HEK293 (cell line): ENCODE measurements around the gene NOS2.

ENCODE experiments used
- CTCF ChIA-PET: fragments of 350-600 bp; formaldehyde crosslinking; extraction: SDS; loops from one replicate; lab custom pipeline; 2021; ENCODE audit warnings: antibody characterized with exemption; lab: Yijun Ruan, JAX
- POLR2A ChIA-PET: fragments of 300-600 bp; formaldehyde crosslinking; extraction: SDS; loops from one replicate; lab custom pipeline; 2020; ENCODE audit warnings: antibody characterized with exemption, inconsistent platforms; lab: Yijun Ruan, JAX
- H3K27ac ChIP-seq: fragments of 200-500 bp; sonication (Bioruptor generic); 2 replicates; pipeline ENCODE4 v1.5.1; 2014; ENCODE audit warnings: low read depth, low read length, control low read depth, inconsistent platforms; ENCODE audit errors: extremely low read depth
- H3K36me3 ChIP-seq, 2 experiments: fragments of 200-500 bp in 1 of 2; sonication (Bioruptor generic) in 1 of 2; 1 replicate in 1 of 2; 2 replicates in 1 of 2; pipeline ENCODE4 v1.5.1; 2014 to 2017; ENCODE audit warnings: inconsistent platforms in 2 of 2, low read length in 2 of 2; ENCODE audit not compliant: control insufficient read depth in 2 of 2, insufficient read depth in 1 of 2
- H3K4me1 ChIP-seq: fragments of 200-500 bp; sonication (Bioruptor generic); 2 replicates; pipeline ENCODE4 v1.5.1; 2014; ENCODE audit warnings: mild to moderate bottlenecking, low read length, inconsistent platforms; ENCODE audit not compliant: control insufficient read depth, insufficient read depth
- H3K4me3 ChIP-seq: 2 replicates; pipeline ENCODE4 v1.5.1; 2011; ENCODE audit warnings: low read depth, mild to moderate bottlenecking, control low read depth, low read length, moderate library complexity
- H3K9me3 ChIP-seq: fragments of 200-500 bp; sonication (Bioruptor generic); 2 replicates; pipeline ENCODE4 v1.5.1; 2014; ENCODE audit warnings: low read depth, low read length, inconsistent platforms; ENCODE audit not compliant: control insufficient read depth, insufficient read depth
- ATF2 ChIP-seq: fragments of 450-650 bp; formaldehyde crosslinking; IDR thresholded peaks from 2 replicates; pipeline ENCODE4 v1.5.1; 2016; ENCODE audit warnings: missing biosample characterization, missing genetic modification characterization, low read depth
- BCL6B ChIP-seq: fragments of 450-650 bp; formaldehyde crosslinking; IDR thresholded peaks from 2 replicates; pipeline ENCODE4 v1.5.1; 2017; ENCODE audit warnings: missing biosample characterization, missing genetic modification characterization
- KLF1 ChIP-seq: fragments of 450-650 bp; formaldehyde crosslinking; IDR thresholded peaks from 2 replicates; pipeline ENCODE4 v1.5.1; 2016; ENCODE audit warnings: missing biosample characterization, missing genetic modification characterization
- ZFHX2 ChIP-seq: fragments of 450-650 bp; formaldehyde crosslinking; conservative IDR thresholded peaks from 2 replicates; pipeline ENCODE4 v1.5.1; 2016; ENCODE audit warnings: missing biosample characterization, missing genetic modification characterization
- ZNF112 ChIP-seq: fragments of 450-650 bp; formaldehyde crosslinking; IDR thresholded peaks from 2 replicates; pipeline ENCODE4 v1.5.0; 2017; ENCODE audit warnings: missing biosample characterization, missing genetic modification characterization
- ZNF155 ChIP-seq: fragments of 450-650 bp; formaldehyde crosslinking; IDR thresholded peaks from 2 replicates; pipeline ENCODE4 v1.5.1; 2016; ENCODE audit warnings: missing biosample characterization, missing genetic modification characterization
- ZNF169 ChIP-seq: fragments of 450-650 bp; formaldehyde crosslinking; IDR thresholded peaks from 2 replicates; pipeline ENCODE4 v1.5.1; 2016; ENCODE audit warnings: missing biosample characterization, missing genetic modification characterization
- ZNF18 ChIP-seq: fragments of 450-650 bp; formaldehyde crosslinking; IDR thresholded peaks from 2 replicates; pipeline ENCODE4 v1.5.1; 2016; ENCODE audit warnings: missing biosample characterization, missing genetic modification characterization
- ZNF19 ChIP-seq: fragments of 450-650 bp; formaldehyde crosslinking; IDR thresholded peaks from 2 replicates; pipeline ENCODE4; 2016; ENCODE audit warnings: missing biosample characterization, missing genetic modification characterization, low read depth
- ZNF221 ChIP-seq: fragments of 450-650 bp; formaldehyde crosslinking; IDR thresholded peaks from 2 replicates; pipeline ENCODE4 v1.5.1; 2017; ENCODE audit warnings: missing biosample characterization, missing genetic modification characterization, borderline replicate concordance
- ZNF302 ChIP-seq: fragments of 450-650 bp; formaldehyde crosslinking; IDR thresholded peaks from 2 replicates; pipeline ENCODE4 v1.5.1; 2016; ENCODE audit warnings: missing biosample characterization, missing genetic modification characterization, low read depth
- ZNF707 ChIP-seq: fragments of 450-650 bp; formaldehyde crosslinking; IDR thresholded peaks from 2 replicates; pipeline ENCODE4 v1.5.1; 2016; ENCODE audit warnings: missing biosample characterization, missing genetic modification characterization
- TF ChIP-seq, protein P1 (sequence below): fragments of 450-650 bp; formaldehyde crosslinking; IDR thresholded peaks from 2 replicates; pipeline ENCODE4 v1.5.1; 2016; ENCODE audit warnings: missing biosample characterization, missing genetic modification characterization
- TF ChIP-seq, protein P2 (sequence below): fragments of 450-650 bp; formaldehyde crosslinking; IDR thresholded peaks from 2 replicates; pipeline ENCODE4 v1.5.1; 2016; ENCODE audit warnings: missing biosample characterization, missing genetic modification characterization

The NOS2 gene

GRCh38 chr17:27846042-27846655, 45.8 kb upstream of the NOS2 start:
- H3K4me1 ChIP-seq: no peaks in the 10 kb centered on the region
- H3K36me3 ChIP-seq: no peaks in the 10 kb centered on the region
- ChIA-PET POLR2A (no interaction called here), CTCF (interaction anchor here (0.6 to 0.8 kb wide), 3 partner anchors 90 to 641 kb away, joined by 3 to 5 read pairs (median 3); no protein-coding TSS in a partner anchor)
- no peaks in the 10 kb centered on the region for H3K9me3 ChIP-seq
- H3K4me3 ChIP-seq: no peak overlapping the region
- H3K27ac ChIP-seq: no peak overlapping the region
- no peak for TF ChIP-seq BCL6B (tag by site-specific recombination)
- no peak for TF ChIP-seq ZNF169 (tag by site-specific recombination)
- TF ChIP-seq ZNF112: no peak
- TF ChIP-seq, protein P1, sequence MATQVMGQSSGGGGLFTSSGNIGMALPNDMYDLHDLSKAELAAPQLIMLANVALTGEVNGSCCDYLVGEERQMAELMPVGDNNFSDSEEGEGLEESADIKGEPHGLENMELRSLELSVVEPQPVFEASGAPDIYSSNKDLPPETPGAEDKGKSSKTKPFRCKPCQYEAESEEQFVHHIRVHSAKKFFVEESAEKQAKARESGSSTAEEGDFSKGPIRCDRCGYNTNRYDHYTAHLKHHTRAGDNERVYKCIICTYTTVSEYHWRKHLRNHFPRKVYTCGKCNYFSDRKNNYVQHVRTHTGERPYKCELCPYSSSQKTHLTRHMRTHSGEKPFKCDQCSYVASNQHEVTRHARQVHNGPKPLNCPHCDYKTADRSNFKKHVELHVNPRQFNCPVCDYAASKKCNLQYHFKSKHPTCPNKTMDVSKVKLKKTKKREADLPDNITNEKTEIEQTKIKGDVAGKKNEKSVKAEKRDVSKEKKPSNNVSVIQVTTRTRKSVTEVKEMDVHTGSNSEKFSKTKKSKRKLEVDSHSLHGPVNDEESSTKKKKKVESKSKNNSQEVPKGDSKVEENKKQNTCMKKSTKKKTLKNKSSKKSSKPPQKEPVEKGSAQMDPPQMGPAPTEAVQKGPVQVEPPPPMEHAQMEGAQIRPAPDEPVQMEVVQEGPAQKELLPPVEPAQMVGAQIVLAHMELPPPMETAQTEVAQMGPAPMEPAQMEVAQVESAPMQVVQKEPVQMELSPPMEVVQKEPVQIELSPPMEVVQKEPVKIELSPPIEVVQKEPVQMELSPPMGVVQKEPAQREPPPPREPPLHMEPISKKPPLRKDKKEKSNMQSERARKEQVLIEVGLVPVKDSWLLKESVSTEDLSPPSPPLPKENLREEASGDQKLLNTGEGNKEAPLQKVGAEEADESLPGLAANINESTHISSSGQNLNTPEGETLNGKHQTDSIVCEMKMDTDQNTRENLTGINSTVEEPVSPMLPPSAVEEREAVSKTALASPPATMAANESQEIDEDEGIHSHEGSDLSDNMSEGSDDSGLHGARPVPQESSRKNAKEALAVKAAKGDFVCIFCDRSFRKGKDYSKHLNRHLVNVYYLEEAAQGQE (tag by site-specific recombination): no peak
- no peak for TF ChIP-seq ATF2 (tag by site-specific recombination)
- no peak for TF ChIP-seq ZNF18 (tag by site-specific recombination)
- TF ChIP-seq ZFHX2 (tag by site-specific recombination): no peak
- no peak for TF ChIP-seq ZNF302 (tag by site-specific recombination)
- TF ChIP-seq, protein P2, sequence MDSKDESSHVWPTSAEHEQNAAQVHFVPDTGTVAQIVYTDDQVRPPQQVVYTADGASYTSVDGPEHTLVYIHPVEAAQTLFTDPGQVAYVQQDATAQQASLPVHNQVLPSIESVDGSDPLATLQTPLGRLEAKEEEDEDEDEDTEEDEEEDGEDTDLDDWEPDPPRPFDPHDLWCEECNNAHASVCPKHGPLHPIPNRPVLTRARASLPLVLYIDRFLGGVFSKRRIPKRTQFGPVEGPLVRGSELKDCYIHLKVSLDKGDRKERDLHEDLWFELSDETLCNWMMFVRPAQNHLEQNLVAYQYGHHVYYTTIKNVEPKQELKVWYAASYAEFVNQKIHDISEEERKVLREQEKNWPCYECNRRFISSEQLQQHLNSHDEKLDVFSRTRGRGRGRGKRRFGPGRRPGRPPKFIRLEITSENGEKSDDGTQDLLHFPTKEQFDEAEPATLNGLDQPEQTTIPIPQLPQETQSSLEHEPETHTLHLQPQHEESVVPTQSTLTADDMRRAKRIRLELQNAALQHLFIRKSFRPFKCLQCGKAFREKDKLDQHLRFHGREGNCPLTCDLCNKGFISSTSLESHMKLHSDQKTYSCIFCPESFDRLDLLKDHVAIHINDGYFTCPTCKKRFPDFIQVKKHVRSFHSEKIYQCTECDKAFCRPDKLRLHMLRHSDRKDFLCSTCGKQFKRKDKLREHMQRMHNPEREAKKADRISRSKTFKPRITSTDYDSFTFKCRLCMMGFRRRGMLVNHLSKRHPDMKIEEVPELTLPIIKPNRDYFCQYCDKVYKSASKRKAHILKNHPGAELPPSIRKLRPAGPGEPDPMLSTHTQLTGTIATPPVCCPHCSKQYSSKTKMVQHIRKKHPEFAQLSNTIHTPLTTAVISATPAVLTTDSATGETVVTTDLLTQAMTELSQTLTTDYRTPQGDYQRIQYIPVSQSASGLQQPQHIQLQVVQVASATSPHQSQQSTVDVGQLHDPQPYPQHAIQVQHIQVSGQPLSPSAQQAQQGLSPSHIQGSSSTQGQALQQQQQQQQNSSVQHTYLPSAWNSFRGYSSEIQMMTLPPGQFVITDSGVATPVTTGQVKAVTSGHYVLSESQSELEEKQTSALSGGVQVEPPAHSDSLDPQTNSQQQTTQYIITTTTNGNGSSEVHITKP (tag by site-specific recombination): no peak
- TF ChIP-seq ZNF221 (tag by site-specific recombination): no peak
- no peak for TF ChIP-seq KLF1 (tag by site-specific recombination)
- TF ChIP-seq ZNF19 (tag by site-specific recombination): no peak
- TF ChIP-seq ZNF155 (tag by site-specific recombination): no peak
- no peak for TF ChIP-seq ZNF707 (tag by site-specific recombination)
